Fibroblast of peridontal ligament (primary cell): Measurements from ENCODE around the gene EDNRA.

Experiments
- DNase-seq: peaks from one replicate; pipeline ENCODE4 v3.0.0-alpha.2; 2010; ENCODE audit errors: extremely low read depth

EDNRA gene

DNA sequence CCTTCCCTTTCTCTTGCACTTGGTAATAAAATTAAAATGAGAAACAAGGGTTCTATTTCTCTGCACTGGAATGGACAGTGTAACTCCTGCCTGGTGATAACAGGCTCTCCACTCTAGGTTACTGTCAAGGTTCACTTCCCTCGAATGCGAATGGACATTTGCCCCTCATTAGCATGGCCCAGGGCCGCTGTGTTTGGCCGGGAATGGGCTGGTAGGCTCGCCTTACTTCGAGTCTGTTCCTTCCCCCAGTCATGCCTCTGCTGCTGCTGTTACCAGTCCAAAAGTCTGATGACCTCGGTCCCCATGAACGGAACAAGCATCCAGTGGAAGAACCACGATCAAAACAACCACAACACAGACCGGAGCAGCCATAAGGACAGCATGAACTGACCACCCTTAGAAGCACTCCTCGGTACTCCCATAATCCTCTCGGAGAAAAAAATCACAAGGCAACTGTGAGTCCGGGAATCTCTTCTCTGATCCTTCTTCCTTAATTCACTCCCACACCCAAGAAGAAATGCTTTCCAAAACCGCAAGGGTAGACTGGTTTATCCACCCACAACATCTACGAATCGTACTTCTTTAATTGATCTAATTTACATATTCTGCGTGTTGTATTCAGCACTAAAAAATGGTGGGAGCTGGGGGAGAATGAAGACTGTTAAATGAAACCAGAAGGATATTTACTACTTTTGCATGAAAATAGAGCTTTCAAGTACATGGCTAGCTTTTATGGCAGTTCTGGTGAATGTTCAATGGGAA, 61.5 kb downstream of the EDNRA start:
- peak; percentile 20 for DNase-seq

DNA sequence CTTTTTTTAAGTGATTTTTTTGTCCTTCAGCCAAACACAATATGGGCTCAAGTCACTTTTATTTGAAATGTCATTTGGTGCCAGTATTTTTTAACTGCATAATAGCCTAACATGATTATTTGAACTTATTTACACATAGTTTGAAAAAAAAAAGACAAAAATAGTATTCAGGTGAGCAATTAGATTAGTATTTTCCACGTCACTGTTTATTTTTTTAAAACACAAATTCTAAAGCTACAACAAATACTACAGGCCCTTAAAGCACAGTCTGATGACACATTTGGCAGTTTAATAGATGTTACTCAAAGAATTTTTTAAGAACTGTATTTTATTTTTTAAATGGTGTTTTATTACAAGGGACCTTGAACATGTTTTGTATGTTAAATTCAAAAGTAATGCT, 62.1 kb downstream of the EDNRA start:
- DNase-seq: peak; percentile 32

DNA sequence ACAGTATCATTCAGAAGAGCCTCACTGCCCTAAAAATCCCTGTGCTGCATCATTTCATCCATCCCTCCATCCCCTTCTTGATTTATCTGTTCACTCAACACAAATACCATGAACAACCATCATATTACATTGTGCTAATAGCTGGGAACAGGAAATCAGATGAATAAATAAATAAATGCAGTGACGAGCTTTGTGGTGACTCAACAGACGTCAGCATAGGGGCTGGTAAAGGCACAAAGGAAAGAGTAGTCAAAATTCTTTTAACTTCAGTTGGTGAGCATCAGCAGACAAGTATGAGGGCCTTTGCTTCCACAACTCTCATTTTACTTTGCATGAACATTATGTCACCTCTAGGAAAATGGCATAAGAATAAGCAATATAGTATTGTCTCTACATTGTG, 65.5 kb downstream of the EDNRA start:
- DNase-seq: peak; percentile 93

DNA sequence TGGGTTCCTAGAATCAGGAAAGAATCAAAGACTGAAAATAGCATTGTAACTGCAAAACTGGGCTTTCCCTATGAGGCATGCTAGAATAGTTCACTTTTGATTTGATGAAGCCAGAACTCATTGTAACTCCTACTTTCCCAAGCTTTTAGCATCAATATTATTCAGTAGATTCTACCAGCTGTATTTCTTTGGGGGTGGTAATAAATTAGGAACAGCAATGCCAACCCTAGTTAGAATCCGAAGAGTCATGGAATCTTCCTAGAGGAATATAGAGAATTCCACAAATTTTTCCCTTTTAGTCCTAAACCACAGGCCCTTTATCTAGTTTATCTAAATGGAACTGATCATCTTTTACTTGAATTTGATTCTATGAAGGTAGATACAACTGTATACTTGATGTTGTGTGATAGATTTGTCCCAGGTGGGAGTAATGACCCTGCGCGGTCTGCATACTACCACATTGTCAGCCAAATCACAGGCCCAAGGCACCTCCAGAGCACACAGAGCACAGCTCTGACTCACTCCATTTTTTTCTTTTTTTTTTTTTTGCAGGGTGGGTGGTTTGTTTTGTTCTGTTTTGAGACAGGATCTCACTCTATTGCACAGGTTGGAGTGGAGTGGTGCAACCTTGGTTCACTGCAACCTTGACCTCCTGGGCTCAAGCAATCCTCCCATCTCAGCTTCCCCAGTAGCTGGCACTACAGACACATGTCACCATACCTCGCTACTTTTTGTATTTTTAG, 66.6 kb downstream of the EDNRA start:
- DNase-seq: peak; percentile 65

DNA sequence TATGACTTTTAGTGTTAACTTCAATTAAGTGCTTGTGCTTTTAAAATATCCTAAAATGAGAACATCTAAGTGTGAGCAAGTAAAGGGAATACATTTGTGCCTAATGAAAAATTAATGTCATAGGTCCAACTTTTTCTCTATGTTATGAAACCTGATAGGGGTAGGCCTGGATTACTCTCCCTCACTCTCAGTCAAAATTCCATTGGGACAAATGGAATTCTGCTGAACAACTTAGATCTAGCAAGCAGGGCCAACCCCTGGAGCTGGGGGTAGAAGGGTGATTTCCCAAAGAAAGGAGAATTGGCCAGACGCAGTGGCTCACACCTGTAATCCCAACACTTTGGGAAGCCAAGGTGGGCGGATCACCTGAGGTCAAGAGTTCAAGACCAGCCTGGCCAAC, 67.4 kb downstream of the EDNRA start:
- DNase-seq: peak; percentile 65

DNA sequence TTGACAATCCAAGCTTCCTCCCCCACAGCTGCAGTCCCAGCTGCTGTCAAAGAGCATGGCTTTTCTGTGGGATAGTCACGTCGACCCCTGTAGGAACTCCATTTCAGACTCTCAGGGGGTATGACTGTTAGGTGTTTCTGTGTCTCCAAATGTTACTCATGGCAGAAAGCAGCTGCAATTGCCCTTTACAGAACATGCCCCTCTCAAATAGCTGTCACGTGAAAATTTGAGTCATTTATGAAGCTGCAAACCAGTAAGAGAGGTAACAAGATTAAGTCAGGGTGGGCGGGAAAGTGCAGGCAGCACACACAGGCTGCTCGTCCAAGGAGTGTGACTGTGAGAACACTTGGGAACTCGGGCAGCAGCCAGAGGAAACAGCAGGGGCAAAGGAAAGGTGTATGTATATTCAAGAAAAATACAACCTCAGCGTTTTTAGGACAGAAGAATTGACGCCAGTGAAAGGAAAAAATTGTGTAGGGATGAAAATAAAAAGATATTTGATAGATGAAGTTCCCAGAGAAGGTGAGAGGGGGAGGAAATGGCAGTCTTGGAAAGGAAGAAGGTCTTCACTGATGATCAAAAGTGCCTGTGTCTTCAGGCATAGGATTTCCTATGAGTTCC, 69.8 kb downstream of the EDNRA start:
- peak; percentile 64 for DNase-seq

DNA sequence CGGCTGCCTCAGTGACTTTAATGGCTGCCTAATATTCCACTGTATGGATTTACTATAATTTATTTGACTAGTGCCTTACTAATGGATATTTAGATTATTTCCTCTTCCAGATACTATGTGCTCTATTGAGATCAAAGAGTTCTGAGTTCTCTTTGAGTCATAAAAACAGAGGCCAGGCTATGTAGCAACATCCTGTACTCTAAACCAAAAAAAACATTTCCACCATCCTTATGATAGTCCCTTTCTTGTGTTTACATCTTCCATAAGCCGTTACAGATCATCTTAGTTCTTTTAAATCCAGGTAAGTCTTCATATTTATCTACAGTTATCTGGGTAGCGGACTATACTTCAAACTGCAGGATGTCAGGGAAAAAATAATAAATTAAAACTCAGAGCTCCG, 79.7 kb downstream of the EDNRA start:
- peak; percentile 65 for DNase-seq

DNA sequence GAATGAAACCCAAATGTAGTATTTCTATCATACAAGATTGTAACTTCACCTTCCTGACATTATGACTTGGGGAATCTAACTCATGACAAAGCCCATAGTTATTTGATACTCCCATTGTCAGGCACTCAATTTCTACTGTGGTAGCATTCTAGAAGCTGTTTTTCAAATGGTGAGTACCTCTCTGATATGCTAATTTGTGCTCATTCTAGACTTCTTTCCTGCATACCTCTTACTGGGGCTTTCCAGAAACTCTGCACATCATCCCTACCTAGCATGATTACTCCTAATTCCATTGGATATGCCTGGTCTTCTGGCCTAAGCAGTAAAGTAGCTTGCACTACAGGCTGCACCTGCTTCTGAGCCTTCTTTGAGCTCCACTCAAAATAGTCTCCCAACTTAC, 85.9 kb downstream of the EDNRA start:
- DNase-seq: no peak

DNA sequence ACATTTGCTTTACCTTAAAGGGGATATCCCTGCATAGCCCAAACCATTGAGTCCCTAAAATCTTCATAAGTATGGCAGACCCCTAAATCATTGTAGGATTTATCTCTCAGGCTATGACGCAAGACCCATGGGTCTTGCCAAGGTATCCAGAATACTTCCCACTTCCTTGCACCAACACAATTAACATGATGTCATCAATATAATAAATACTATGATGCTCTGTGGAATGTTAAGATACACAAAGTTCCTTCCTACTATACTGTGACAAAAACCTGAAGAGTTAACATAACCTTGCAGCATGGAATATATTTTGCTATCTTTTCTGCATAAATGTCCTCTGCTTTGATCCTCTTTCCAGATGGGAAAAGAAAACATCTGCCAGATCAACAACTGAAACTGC, 86.4 kb downstream of the EDNRA start:
- DNase-seq: no peak

DNA sequence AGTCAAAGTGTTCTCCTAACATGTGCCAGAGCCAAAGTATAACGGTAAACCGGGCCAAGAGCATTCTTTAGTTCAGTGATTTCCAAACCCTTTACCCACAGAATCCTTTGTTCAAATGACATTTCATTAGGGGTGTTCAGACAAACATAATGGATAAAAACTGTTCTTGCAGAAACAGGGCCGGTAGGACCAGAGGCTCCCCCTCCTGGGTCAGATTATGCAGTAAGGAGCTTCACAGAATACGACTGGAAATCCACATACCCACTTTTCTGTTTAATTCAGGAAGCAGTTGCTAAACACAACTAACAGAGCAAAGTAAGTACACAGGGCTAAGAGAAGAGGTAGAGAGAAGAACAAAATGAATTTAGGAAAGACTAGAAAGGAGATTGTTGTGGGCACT, 89.7 kb downstream of the EDNRA start:
- DNase-seq: peak; percentile 55

DNA sequence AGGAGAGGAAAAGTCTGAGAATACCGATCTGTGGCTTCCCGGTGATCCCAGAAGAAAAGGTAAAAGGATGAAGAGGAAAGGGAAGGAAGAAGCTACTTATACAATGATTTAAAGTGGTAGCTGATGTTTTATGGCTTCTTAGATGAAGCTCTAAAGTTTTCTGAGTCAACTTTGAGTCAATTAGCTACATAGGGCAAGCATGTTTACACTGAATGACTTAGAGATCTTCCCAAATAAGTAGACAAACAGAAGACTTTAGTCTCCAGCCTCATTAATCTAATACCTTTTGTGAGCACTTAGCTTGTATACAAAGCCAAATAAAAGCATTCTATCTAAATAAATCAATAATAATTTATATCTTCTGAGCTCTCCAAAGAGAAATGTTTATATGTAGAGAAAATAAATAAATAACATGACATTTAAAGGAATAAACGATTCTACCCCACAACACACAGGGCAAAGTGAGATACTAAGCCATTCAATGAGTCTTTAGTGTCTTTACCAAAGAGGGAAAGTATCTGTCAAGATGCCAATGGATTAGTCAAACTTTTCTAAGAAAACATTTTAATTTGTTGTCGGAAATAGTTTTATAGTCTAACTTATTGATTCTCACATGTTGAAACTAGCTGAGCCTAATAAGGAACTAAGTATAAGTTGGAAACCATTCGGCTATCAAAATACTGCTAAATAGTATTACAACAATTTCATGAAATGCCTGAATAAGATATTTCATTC, 90.3 kb downstream of the EDNRA start:
- peak; percentile 48 for DNase-seq

DNA sequence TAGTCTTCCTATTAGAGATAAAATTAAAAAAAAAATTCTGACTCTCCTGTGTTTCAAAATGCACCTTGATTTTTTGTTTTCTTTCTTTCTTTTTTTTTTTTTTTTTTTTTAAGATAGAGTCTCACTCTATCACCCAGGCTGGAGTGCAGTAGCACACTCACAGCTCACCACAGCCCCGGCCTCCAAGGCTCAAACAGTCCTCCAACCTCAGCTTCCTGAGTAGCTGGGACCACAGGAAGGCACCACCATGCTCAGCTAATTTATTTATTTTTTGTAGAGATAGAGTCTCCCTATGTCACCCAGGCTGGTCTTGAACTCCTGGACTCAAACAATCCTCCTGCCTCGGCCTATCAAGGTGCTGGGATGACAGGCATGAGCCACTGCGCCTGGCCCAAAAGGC, 95.2 kb downstream of the EDNRA start:
- DNase-seq: no peak

DNA sequence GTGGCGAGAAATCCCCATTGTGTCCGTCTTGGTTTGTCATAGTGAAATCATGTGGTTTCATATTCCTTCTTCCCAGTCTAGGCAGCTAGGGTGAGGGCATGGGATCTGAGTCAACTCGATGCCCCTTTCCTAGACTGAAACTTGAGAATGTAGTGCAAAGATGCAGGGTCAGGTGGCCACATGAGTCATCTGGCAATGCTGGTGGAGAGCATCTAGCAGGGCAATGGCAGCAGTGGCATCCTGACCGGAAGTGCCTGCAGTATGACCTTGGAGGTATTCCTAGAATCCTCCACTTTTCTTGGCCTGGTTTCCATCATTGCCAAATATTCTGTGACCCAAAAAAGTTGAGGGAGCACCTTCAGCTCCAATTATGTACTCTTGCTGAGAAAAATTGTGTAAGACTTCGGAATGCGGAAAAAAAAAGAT, 97.2 kb downstream of the EDNRA start:
- peak; percentile 95 for DNase-seq

DNA sequence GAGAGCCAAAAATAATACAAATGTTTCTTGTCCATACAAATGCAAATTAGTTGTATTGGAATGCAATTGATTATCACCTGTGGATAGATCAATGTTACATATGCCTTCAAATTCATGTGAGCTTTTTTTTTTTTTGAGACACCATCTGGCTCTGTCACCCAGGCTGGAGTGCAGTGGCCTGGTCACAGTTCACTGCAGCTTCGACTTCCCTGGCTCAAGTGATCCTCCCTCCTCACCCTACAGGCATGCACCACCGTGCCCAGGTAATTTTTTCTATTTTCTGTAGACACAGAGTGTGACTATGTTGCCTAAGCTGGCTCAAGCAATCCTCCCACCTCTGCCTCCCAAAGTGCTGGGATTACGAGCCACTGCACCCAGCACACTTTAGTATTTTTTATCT, 97.7 kb downstream of the EDNRA start:
- DNase-seq: no peak

DNA sequence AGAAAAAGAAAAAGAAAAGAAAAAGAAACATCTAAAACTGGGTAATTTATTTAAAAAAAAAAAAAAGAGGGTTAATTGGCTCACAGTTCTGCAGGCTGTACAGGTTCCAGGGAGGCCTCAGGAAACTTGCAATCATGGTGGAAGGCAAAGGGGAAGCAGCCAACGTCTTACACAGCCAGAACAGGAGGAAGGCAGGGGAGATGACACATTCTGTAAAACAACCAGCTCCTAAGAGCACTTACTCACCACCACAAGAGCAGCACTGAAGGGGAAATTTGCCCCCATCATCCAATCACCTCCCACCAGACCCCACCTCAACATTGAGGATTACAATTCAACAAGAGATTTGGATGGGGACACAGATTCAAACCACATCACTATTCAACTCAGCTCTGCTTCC, 99.5 kb downstream of the EDNRA start:
- DNase-seq: no peak

DNA sequence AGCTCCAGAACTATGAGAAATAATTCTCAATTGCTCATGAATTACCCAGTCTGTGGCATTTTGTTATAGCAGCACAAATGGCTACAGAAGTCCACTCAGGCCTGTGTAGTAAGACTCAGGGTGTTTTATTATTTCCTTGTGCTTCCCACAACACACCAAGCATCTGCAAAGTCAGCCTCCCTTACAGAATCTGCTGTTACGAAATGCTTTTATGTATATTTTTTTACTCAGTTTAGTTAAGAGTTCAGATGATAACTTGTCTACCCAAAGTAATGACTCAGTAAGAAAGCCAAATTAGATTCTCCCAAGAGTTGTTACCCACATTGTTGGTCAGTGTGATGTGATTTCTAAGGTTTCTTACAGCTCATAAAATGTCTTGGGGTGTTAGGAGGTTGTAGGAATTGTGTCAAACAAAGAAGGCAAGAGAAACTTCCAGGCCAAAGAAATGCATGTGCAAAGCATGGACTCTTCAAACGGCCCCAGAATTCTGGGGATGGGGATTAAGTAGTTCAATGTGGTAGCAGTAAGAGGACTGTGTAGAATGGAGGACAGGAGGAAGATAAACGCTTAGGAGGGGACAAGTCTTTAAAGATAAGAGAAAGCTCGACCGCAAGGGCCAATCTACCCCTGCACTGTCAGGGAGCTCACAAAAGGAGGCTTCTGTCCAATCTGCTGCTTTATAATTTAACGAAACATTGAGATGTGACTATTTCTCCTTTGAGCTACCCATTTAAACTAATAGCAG, 100.9 kb downstream of the EDNRA start:
- peak; percentile 88 for DNase-seq

DNA sequence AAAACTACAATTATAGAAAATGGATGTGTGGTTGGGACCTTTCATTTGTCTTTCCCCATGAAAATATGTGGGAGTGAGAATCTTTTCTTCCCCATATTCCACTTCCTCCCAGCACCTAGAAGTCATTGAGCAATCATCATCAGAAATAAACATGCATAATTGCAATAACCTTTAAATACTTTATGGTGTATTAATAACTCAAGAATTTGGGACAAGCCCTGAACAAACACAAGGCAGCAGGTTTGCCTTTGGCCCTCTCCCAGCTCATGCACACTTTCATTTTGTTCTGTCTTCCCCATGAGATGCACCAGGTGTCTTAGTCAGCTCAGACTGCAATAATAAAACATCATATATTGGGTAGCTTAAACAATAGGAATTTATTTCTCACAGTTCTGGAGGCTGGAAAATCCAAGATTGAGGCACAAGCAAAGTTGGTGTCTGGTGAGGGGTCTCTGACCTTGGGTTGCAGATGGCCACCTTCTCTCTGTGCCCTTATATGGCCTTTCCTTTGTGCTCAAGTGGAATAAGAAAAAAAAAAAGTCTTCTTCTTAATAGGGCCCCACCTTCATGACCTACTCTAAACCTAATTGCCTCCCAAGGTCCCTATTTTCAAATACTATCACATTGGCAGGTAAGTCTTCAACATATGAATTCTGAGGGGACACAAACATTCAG, 101.6 kb downstream of the EDNRA start:
- DNase-seq: no peak

DNA sequence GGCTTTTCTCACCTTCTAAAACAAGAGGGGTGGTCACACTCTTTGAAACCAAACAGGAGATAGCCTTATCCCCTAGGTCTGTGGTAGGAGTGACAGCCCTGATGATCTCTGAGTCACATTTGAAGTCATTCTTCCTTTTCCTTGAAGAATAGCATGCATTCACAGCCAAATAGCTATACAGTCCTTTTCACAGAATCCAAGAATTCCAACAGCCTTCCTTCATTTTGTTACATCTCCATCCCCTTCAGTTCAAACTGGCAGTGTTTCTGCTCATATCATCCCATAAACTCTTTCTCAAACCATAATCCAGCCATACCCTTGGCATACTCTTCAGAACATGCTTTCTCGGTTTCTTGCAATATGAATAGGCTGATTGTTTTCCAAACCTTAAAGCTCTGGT, 103.0 kb downstream of the EDNRA start:
- no peak for DNase-seq

DNA sequence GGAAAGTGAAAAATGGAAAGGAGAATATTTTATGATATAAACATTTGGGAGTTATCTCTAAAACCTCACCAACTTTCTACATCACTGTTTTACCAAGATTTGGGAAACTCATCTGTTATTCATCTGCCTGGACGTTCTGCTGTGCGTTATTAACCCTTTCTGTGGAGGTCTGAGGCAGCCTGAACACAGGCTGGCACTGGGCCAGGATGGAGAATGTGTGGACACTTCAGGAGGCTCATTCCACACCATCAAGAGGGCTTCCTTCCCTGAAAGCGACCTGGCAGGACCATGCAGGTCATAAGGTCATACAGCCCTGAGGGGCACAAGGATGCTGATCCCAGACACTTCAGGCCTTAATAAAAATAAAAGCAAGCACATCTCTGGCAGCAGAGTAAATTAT, 105.1 kb downstream of the EDNRA start:
- no peak for DNase-seq

DNA sequence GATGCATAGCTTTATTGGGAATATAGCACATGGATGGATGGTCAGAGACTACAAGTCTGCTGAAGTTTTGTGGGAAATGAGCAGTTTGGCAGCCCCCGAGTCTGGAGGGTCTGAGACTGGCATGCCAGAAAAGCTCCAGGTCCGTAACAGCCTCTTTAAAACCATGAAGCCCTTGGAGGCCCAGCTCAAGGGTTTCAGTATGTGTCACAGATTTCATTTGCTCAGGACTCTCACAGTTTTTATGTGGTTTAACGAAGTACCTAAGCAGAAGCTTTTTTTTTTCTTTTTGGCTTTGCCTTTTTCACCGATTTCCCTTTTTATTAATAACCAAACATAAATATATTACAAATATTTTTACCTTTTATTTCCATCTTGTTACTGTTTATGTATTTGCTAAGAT, 105.7 kb downstream of the EDNRA start:
- DNase-seq: no peak

DNA sequence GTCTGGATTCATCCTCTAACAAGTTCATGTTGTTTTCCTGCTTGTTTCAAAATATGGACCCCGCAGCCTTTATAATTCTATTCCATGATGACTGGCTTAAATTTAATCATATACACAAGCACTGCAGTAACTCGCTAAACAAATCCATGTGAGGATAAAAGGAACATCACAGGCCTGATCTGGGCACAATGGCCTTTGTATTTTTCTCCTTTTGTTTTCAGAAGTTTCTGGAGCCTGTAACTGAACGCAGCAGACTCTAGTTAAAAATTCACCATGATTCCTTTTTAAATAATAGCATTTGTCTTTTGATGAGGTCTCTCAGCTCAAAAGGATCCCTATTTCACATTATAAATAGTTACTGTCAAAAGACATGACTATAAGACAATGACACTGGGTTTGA, 106.1 kb downstream of the EDNRA start:
- no peak for DNase-seq
